Measurements from ENCODE around the gene NKX6-2. TPM values are rescaled to one million over a fixed set of nuclear protein-coding genes. Genes with fewer than 3 reads are reported as not detected.

NKX6-2 gene
- total RNA-seq, 1 donor from 2014 or later: not detected

DNA sequence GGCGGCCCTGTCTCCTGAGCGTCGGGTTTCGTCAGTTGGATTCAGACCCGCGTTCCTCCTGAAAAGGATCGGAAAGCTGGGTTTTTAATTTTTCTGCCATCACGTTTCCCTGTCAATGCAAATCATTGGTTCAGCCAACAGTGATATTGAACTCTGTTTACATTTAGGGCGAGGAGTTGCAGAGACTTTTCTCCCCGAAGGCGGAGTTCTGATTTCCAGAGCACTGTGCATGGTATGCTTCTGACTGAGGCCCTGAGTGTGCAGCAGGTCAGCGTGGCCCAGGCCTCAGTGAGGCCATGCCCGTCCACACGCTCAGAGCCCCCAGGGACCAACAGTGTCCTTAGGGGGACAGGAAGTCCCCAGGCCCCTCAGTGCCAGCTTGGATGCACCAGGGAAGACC, 27.1 kb downstream of the NKX6-2 start:
- no peak for DNase-seq (ENCODE audit: low read depth)
- TF ChIP-seq, protein P1, sequence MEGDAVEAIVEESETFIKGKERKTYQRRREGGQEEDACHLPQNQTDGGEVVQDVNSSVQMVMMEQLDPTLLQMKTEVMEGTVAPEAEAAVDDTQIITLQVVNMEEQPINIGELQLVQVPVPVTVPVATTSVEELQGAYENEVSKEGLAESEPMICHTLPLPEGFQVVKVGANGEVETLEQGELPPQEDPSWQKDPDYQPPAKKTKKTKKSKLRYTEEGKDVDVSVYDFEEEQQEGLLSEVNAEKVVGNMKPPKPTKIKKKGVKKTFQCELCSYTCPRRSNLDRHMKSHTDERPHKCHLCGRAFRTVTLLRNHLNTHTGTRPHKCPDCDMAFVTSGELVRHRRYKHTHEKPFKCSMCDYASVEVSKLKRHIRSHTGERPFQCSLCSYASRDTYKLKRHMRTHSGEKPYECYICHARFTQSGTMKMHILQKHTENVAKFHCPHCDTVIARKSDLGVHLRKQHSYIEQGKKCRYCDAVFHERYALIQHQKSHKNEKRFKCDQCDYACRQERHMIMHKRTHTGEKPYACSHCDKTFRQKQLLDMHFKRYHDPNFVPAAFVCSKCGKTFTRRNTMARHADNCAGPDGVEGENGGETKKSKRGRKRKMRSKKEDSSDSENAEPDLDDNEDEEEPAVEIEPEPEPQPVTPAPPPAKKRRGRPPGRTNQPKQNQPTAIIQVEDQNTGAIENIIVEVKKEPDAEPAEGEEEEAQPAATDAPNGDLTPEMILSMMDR (IDR thresholded peaks at IDR 0.05; ENCODE audit: insufficient read depth, low read length, severe bottlenecking): no peak
- H3K4me3 ChIP-seq (ENCODE audit: low read depth, low read length): no peak overlapping the region
- no peak for FAIRE-seq
- H3K36me3 ChIP-seq (ENCODE audit: control insufficient read depth, insufficient read depth, low read length): no peaks in the 10 kb centered on the region
- H3K27me3 ChIP-seq (ENCODE audit: control insufficient read depth, insufficient read depth, low read length): no peaks in the 10 kb centered on the region

DNA sequence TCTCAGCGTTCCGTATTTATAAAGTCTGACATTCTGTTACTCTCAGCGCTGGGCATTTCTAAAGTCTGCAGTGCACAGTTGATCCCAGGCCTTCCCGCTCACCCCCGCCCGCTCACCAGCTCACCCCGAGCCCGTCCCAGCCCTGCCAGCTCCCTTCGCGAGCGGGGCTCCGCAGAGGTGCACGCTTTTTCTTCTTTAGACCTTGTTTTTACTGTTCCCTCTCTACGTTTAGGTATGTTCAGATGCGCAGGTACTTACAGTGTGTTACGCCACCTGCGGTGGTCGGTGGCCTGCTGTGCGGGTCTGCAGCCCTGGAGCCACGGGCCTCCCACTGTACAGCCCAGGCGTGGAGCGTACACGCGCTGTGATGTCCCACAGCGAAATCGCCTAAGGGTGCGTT, 28.8 kb downstream of the NKX6-2 start:
- H3K4me3 ChIP-seq (ENCODE audit: low read depth, low read length): no peak overlapping the region
- DNase-seq (ENCODE audit: low read depth) (no peak), FAIRE-seq (no peak)
- no peaks in the 10 kb centered on the region for H3K36me3 ChIP-seq (ENCODE audit: control insufficient read depth, insufficient read depth, low read length)
- TF ChIP-seq, protein P1 (IDR thresholded peaks at IDR 0.05; ENCODE audit: insufficient read depth, low read length, severe bottlenecking): no peak
- no peaks in the 10 kb centered on the region for H3K27me3 ChIP-seq (ENCODE audit: control insufficient read depth, insufficient read depth, low read length)

DNA sequence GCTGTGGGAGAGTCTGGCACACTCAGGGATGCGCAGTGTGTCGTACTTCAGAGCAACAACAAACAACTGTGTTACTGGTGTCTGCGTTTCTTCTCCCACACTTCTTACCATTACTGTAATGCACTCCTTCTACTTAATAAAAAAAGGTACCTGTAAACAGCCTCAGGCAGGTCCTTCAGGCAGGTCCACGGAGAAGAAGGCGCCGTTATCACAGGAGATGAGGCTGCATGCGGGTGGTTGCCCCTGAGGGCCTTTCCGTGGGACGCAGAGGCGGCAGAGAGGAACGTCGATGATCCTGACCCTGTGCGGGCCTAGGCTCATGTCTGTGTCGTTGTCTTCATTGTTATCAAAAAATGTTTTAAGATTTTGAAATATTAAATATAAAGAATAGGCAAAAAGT, 29.4 kb downstream of the NKX6-2 start:
- TF ChIP-seq, protein P1 (IDR thresholded peaks at IDR 0.05; ENCODE audit: insufficient read depth, low read length, severe bottlenecking): no peak
- FAIRE-seq (no peak), DNase-seq (ENCODE audit: low read depth) (no peak)
- no peaks in the 10 kb centered on the region for H3K27me3 ChIP-seq (ENCODE audit: control insufficient read depth, insufficient read depth, low read length)
- H3K4me3 ChIP-seq (ENCODE audit: low read depth, low read length): no peak overlapping the region
- no peaks in the 10 kb centered on the region for H3K36me3 ChIP-seq (ENCODE audit: control insufficient read depth, insufficient read depth, low read length)

DNA sequence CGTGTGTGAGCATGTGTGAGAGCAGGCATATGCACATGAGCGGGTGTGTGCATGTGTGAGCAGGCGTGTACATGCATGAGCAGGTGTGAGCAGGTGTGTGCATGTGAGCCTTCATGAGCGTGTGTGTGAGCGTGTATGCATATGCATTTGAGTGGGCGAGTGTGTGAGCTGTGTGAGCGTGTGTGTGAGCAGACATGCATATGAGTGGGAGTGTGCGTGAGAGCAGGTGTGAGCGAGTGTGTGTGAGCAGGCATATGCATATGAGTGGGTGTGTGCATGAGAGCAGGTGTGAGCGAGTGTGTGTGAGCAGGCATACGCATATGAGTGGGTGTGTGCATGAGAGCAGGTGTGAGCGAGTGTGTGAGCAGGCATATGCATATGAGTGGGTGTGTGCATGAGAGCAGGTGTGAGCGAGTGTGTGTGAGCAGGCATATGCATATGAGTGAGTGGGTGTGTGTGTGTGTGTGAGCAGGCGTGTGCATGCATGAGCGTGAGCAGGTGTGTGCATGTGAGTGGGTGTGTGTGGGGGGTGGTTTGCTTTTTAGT, 30.7 kb downstream of the NKX6-2 start:
- FAIRE-seq: peak; percentile 13
- Histone ChIP-seq H3K36me3 (ENCODE audit: control insufficient read depth, insufficient read depth, low read length) (no peaks in the 10 kb centered on the region), H3K4me3 (ENCODE audit: low read depth, low read length) (no peak overlapping the region), H3K27me3 (ENCODE audit: control insufficient read depth, insufficient read depth, low read length) (no peaks in the 10 kb centered on the region)
- DNase-seq (ENCODE audit: low read depth): no peak
- TF ChIP-seq, protein P1 (IDR thresholded peaks at IDR 0.05; ENCODE audit: insufficient read depth, low read length, severe bottlenecking): no peak

DNA sequence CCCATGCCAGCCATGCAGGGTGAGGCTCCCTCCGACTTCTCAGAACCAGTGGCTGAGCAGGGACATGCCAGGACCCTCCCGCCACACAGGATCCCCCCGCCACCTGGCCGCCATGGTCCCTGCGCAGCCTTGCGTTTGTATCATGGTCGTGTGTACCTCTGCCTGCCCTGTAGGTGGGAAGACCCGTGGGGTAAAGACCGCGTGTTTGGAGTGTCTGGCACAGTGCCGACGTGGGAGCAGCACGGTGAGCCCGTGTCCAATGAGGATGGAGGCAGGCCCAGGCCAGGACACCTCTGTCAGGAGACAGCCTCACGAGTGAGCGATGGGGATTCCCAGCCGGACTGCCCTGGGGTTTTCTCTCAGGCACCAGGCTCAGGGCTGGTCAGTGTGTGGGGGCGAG, 31.9 kb downstream of the NKX6-2 start:
- Histone ChIP-seq H3K4me3 (ENCODE audit: low read depth, low read length) (no peak overlapping the region), H3K36me3 (ENCODE audit: control insufficient read depth, insufficient read depth, low read length) (peaks cover 2% of the 10 kb centered on the region), H3K27me3 (ENCODE audit: control insufficient read depth, insufficient read depth, low read length) (no peaks in the 10 kb centered on the region)
- no peak for FAIRE-seq
- no peak for DNase-seq (ENCODE audit: low read depth)
- TF ChIP-seq, protein P1 (IDR thresholded peaks at IDR 0.05; ENCODE audit: insufficient read depth, low read length, severe bottlenecking): no peak

DNA sequence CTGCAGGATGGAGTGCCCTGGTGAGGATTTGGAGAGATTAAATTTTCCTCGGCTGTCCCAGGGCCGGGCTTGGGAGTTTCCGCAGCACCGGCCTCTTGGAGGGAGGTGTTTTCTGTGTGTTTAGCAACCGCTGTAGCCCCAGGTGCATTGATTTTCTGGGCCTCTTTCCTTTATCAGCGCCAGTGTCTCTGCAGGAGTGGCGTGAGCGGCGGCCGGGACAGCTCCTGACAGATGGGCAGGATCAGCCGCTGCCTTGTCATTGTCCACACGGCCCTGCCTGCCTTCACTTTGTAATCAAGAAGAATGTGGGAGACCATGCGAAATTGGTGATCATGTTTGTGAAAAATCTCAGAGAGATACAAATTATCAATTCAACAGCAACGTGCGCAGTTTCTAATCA, 32.4 kb downstream of the NKX6-2 start:
- no peak for FAIRE-seq
- Histone ChIP-seq H3K36me3 (ENCODE audit: control insufficient read depth, insufficient read depth, low read length) (peaks cover 2% of the 10 kb centered on the region), H3K4me3 (ENCODE audit: low read depth, low read length) (no peak overlapping the region), H3K27me3 (ENCODE audit: control insufficient read depth, insufficient read depth, low read length) (no peaks in the 10 kb centered on the region)
- DNase-seq (ENCODE audit: low read depth): no peak
- TF ChIP-seq, protein P1 (IDR thresholded peaks at IDR 0.05; ENCODE audit: insufficient read depth, low read length, severe bottlenecking): no peak
